Measurements from ENCODE around the gene MAPRE3.

DNA sequence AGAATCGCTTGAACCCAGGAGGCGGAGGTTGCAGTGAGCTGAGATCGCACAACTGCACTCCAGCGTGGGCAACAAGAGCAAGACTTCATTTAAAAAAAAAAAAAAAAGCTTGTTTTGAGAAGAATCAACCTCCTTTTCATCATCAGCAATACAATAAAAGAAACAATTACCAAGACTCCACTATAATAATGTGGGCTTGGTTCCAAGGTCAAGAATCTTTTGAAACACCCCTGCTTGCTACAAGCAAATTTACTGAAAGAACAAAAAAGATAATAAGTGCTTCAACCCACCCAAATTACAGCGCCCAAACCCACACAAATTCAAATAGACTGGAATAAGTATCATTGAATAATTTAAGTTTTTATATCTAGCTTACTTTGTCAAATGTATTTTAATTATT is 33.6 kb upstream of the MAPRE3 start:
- TF ChIP-seq, protein P1, sequence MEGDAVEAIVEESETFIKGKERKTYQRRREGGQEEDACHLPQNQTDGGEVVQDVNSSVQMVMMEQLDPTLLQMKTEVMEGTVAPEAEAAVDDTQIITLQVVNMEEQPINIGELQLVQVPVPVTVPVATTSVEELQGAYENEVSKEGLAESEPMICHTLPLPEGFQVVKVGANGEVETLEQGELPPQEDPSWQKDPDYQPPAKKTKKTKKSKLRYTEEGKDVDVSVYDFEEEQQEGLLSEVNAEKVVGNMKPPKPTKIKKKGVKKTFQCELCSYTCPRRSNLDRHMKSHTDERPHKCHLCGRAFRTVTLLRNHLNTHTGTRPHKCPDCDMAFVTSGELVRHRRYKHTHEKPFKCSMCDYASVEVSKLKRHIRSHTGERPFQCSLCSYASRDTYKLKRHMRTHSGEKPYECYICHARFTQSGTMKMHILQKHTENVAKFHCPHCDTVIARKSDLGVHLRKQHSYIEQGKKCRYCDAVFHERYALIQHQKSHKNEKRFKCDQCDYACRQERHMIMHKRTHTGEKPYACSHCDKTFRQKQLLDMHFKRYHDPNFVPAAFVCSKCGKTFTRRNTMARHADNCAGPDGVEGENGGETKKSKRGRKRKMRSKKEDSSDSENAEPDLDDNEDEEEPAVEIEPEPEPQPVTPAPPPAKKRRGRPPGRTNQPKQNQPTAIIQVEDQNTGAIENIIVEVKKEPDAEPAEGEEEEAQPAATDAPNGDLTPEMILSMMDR (IDR thresholded peaks at IDR 0.05): no peak
- no peak for TF ChIP-seq POLR2A (IDR thresholded peaks at IDR 0.05)

Measured in body of pancreas (tissue), 4 donors.